ENCODE data around the gene MPP7.
"Not testable (repeated sequence)": the region's sequence is repeated elsewhere in the genome, so short reads cannot be mapped to it uniquely, and the experiment has no call there.

The MPP7 gene

DNA sequence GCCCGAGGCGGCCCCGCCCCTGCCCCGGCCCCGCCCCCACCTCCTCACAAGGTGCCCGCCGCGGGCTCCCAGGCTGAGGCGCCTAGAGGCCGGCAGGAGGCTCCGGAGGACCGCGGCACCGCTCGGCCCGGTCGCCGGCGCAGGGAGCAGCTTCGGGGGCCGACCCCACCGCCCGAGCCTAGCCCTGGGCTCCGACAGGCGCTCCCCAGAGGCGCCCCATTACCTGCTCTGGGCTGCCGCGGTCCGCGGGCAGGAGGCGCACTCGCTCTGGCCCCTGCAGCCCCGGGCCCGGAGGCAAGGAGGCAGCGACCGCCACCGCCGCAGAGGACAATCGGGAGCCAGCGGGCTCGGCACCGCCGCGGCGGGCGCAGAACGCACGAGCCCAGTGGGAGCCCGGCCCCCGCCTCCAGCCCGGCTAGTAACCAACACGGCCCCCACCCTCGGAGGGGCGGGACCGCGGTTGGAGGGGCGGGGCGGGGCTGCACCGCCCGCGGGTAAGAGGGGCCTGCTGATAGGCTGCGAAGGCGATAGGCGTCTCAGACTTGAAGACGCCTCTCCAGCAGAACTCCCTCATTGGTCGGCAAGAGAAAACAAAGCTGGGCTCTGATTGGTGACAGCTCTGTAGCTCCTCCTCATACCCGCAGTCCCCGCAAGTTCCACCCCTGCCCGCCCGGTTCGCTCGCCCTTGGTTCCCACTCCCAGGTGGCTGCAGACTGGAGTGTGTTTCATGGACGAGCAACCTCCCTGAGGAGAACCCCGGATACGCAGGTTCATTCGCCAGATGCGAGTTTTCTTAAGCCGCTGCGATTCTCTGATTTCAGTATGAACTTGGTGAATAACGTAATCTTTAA is at the start of gene MPP7:
TSS of gene MPP7 (minus strand) at position 427 of the 851 bp plus-strand sequence. CDS start 64,460 bp downstream, outside the sequence.
- peak; percentile 49 for DNase-seq

DNA sequence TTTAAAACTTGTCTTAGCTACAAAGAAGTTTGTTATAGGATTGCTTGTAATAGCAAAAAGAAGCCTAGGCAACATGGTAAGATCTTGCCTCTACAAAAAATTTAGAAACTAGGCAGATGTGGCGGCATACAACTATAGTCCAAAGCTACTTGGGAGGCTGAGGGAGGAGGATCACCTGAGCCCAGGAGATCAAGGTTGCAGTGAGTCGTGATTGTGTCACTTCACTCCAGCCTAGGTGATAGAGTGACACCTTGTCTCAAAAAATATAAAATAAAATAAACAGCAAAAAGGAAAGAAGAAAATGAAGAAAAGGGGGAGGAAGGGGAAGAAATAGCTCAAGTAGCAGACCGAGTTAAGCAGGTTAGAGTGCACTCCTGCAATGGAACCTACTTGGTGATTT is 47.0 kb upstream of the MPP7 start:
- no peak for DNase-seq

DNA sequence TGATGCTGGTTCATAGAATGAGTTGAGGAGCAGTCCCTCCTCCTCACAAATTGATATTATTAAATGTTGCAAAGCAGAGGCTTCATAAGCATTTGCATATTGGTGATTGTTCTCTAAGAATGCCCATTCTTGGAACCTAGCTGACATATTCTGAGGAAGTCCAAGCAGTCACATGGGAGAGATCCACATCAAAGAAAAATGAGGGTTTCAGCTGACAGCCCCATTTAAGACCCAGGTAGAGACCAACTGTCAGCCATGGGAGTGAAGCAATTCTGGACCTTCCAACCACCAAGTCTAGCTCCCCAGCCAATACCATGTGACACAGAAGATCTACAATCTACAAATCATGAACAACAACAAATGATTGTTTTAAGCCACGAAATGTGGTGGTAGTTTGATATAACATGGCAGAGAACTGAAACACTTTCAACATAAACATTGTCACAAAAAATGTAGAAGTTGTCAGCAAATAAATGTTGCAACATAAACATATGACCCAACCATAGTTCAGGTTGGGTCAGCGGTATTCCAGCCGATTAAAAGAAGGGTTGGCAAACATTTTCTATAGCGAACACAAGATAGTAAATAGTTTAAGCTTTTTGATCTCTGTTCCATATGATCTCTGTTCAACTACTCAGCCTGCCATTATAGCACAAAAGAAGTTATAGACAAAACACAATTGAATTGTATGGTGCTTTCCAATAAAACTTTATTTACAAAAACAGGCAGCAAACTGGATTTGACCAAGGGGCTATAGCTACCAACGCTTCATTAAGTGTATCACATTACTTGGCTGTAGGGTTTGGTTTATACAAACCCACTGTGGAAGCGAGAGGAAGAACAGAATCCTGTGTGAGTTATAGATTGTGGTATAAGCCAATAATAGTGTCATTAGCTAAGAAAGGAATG is 41.4 kb upstream of the MPP7 start:
- DNase-seq = no peak

DNA sequence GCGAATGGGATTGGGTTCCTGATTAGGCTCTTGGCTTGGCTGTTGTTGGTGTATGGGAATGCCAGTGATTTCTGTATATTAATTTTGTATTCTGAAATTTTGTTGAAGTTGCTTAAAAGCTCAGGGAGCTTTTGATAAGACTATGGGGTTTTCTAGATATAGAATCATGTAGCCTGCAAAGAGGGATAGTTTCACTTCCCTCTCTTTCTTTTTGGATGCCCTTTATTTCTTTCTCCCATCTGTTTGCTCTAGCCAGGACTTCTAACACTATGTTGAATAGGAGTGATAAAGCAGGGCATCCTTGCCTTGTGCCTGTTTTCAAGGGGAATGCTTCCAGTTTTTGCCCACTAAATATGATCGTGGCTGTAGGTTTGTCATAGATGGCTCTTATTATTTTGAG is 40.4 kb upstream of the MPP7 start:
- DNase-seq = no peak

DNA sequence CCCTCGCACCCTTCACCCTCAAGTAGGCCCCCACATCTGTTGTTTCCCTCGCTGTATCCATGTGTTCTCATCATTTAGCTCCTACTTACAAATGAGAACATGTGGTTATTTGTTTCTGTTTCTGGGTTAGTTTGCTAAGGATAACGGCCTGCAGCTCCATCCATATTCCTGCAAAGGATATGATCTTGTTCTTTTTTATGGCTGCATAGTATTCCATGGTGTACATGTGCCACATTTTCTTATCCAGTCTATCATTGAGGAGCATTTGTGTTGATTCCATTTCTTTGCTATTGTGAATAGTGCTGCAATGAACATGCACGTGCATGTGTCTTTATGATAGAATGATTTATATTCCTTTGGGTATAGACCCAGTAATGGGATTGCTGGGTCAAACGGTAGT is 38.8 kb upstream of the MPP7 start:
- DNase-seq = not testable (repeated sequence)

DNA sequence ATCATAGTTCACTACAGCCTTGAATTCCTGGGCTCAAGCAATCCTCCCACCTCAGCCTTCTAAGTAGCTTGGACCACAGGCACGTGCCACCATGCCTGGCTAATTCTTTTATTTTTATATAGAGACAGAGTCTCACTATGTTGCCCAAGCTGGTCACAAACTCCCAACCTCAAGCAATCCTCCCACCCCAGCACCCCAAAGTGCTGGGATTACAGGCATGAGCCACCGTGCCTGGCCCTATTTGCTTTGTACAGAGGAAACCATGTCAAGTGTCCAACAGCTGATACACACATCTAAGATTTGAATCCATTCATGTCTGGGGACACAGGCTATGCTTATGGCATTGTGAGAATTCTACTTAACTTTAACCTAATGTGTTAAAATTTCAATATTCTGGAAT is 29.9 kb upstream of the MPP7 start:
- no peak for DNase-seq

DNA sequence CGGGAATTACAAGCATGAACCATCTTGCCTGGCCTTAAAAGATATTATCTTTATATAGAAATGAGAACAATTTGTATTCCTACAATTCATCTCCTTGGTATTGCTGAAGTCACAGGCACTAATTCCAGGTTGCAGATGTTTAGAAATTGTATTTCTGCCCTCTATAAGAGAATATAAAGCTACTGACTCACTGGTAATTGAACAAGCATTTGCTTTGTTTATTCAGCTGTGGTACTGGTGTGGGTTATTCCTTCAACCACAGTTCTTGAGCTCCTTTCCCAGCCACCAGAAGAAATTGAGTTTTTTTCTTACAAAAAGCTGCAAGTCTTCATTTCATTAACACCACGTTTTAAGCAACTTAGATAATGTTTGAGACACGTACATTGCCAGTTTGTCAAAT is 29.0 kb upstream of the MPP7 start:
- DNase-seq = no peak

DNA sequence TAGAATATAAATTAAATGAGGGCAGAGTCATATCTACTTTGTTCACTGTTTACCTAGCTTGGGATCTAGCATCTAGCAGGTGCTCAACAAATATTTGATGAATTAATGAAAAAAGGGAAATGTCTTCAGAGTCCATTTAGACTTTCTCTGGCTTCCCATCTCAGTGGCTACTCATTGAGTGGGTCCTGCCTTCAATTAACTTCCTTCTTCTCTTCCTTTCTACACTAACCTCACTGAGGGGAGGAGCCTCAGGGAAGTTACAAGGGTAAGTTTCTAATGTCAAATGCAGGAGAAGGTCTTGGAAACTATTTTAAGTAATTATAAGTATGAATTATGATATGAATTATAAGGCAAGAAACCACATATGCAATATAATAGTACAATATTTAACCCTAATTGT is 28.2 kb upstream of the MPP7 start:
- no peak for DNase-seq

DNA sequence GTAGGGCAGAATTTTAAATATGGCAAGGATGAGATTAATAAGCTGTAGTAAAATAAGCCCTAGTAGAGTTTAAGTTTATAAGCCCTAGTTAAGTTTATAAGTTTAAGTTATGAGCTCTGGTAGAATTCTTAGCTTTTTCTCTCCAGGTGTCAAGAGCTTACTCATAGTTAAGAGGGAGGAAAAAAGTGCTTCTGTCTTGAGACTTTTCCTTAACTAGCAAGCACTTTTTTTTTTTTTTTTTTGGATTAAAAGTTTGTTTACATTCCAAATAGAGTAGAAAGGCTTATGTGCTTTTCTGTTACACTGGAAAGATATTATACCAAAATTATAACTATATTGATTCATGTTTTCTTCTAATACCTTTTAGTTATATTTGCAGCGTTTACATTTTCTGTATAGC is 25.5 kb upstream of the MPP7 start:
- DNase-seq = no peak

DNA sequence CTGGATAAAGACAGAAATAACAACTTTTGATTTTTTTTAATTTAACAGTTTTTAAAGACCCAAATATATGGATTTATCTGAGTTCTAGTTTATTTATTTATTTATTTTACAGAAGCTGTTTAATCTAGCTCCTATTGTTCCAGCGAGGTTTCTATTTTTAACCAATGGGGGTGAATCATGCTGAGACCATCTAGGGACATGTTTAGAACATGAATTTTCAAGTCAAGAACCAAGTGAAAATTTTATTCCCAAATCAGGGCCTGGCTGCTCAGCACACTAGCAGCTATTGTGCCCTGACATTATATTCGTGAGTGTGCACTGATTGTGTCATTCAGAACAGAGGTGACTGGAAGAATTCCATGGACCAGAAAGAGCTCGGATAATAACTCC is 24.6 kb upstream of the MPP7 start:
- no peak for DNase-seq

DNA sequence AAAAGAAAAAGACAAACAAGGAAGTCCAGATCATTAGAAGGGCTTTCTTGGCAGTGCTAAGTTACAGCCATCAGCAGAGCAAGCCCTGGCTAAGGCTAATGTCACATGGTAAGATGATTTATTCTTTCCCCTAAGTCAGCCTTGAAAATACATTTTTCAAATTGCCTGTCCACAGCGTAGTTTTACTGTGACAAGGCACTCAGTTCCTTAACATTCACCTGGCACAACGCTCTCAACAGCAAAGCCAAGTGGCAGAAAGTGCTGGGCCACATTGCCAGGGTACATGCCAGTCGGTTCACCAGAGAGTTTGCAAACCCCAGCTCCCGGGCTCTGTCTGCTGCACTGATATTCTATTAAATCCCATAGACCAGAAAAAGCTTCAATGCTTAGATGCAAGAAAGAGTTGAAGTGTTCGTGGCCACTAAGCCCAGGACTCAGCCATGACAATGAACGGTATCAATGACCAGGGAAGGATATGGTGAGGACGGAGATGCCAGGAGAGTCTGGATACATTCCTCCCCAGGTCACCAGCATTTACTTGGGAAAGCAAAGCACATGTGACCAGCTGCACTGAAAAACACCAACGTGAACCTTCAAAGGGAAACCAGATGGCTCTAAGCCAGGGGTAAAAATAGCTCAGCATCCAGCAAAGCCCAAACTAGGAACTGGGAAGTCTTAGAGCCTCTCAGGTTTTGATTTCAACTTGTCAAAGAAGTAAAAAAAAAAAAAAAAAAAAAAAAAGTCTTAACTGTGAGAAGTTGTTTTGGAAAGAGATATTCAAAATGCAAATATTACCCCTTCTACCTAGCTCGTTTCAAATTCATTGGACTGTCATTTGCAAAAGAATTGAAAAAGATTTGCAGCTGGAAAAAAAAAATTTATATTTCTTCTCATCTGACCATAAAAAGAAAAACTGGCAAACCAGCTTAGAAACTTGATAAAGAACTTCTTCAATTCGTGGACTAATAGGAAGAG is 23.9 kb upstream of the MPP7 start:
- no peak for DNase-seq

DNA sequence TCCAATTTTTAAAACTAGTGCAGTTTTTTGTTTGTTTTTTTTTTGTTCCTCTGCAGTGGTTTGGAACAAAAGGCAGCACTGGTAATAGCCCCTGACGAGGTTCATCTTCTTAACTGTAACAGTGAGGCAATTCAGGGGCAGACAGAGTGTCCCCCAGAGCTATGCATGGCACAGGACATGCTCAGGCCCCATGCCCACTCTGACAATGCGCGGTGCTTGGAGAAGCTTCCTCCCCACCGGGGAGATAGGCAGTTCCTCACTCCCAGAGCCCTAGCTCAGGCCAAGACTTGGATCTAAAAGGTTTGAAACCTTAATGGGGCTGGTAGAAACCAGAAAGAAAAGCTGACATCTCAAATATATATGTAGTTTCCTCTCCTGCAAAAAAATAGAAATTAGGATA is 17.9 kb upstream of the MPP7 start:
- no peak for DNase-seq

DNA sequence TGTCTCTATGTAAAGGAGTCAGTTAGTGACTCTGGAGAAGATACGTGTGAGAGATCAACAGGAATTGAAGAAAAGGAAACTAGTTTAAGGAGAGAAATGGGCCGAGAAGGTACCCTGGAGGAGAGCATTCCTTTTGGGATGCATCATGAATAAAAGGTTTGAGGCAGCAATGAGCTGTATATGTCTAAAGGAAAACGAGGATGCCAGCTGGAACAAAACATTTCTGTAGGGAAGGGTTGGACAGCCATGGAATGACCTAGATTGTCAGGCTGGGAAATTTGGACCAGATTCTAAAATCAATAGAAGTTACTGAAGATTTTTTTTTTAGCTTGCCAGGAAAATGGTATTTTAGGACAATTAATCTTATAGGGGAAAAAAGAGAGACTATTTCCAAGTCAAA is 17.2 kb upstream of the MPP7 start:
- no peak for DNase-seq

DNA sequence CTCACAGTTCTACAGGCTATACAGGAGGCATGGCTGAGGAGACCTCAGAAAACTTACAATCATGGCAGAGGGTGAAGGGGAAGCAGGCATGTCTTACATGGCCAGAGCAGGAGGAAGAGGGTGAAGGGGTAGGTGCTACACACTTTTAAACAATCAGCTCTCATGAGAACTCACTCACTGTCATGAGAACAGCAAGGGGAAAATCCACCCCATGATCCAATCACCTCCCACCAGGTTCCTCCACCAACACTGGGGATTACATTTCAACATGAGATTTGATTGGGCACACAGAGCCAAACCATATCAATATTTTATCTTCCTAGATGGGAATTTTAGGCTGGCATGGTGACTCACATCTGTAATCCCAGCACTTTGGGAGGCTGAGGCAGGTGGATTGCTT is 16.2 kb upstream of the MPP7 start:
- DNase-seq = not testable (repeated sequence)

DNA sequence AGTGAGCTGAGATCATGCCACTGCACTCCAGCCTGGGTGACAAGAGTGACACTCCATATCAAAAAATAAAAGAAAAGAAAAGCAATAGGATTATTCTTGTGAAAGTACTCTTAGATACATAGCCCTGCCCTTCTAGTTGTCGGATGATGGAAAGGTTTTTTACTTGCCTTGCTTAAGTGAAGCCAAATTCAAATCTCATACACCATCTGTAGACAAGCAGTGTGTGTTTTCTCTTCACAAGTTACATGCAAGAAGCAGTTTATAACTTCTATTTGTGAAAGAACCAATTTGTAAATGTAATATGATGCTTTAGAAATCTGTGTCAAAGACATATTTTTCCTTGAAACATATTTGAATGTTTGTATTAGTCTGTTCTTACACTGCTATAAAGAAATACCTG is 15.8 kb upstream of the MPP7 start:
- DNase-seq = no peak

DNA sequence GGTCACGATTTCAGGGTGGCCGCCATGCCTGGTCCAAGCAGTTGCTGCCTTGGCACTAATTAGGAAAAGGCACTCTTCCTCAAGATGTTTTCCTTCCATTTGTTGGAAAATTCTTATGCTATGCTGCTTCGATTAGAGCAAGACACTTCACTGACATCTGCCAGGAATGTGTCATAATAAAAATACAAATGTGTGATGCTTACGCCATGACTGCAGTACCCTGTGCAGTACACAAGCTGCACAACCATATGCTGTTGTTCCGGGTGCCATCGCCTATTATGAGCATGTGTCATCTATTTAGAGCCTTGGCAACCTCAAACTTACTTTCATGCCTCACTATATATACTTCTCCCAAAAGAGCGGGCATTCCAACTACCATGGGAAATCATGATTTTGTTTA is 14.9 kb upstream of the MPP7 start:
- DNase-seq = no peak

DNA sequence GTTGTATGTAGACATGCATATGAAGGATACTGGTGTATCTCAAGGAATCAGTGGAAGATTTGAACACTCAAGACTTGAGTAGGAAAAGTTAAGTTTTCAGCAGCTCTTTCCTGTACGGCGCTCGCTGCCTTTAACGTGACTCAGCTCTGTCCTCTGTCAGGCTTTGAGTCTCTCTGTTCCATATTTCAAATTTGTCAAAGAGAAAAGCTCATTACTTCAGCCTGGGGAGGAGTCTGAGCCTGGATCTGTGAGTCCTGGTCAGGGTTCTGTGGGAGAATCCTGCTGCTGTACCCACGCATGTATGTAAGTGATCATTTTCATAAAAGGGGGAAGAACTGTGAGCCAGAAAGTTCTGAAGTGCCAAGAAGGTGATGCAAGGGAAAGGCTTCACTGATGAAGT is 13.8 kb upstream of the MPP7 start:
- DNase-seq = no peak

DNA sequence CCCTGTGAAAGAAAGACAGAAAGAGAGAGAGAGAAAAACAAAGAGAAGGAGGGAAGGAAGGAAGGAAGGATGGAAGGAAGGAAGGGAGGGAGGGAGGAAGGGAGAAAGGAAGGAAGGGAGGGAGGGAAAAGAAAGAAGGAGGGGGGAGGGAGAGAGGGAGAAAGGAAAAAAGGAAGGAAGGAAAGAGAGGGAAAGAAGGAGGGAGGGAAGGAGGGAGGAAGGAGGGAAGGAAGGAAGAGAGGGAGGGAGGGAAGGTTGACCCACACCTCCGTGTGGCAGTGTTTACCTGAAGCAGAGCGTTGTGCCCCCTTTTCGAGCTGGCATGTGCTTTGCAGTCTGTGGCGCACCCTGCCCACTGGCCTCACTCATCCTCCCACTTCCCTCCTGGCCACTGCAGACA is 12.3 kb upstream of the MPP7 start:
- no peak for DNase-seq

DNA sequence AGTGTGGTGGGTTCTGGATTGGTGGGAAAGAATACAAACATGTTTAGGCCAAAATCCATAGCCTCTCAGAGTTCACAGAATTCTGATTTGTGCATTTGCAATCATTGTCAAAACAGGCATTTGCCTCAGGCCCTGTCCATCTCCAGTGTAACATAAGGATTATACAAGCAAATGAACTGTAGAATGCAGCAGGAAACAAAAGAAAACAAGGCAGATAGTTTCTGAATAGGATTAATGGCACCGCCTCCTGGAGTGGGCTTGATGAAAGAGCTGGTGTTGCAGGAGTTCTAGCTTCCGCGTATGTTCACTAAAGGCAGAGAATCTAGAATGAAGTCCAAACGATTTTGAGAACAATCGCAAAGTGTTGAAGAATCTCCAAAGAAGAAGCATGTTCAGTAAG is 11.3 kb upstream of the MPP7 start:
- DNase-seq = no peak

DNA sequence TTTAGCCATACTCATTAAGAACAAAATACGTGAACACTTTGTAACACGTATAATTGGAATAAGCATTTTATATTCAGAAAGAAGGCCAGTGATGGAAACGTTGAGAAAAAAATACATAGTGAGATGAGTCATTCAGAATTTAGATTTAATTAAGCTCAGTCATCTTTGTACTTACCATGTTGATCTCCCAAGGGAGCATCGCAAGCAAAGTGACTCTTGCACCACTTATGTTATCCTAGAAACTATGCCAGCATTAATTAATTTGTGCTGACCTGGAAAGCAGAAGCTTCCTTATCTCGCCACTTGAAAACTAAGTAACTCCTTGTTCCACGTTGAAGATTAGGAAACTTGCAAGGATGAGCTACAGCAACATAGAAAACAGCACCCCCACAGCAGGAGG is 9.7 kb upstream of the MPP7 start:
- no peak for DNase-seq

DNA sequence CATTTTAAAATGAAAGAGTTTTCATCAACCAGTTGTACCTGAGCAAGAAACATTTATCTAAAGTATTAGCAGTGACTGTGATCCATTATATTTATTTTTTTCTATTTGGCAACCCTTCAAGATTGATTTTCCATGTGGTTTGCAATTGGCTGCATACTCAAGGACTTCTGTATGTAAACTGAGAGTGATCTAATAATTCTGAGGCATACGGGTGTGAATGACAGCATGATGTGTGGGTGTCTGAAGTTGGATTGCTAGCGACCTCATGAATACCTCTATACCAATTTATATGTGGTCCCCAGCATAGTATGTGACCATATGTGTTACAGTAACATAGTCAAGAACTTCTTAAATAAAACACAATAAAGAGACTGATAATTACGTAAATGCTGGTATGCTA is 8.2 kb upstream of the MPP7 start:
- no peak for DNase-seq

DNA sequence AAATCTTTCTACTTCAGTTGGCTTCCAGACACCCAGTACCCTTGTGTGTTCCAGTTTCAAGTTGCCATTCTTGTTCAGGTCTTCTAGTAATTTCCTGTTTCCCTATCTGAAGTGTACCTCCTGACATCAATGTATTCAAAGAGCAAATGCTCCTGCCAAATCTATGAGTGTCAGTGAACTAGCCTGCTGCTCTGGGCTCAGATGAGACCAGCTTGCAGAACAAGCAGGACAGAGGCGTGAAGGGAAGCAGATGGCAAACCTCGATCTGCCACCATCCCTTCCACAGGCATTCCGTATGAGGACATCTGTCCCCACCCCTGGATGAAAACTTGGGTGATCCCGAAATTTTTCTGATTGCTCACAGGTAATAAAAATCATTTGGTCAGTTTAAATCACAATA is 4.4 kb upstream of the MPP7 start:
- DNase-seq = no peak

DNA sequence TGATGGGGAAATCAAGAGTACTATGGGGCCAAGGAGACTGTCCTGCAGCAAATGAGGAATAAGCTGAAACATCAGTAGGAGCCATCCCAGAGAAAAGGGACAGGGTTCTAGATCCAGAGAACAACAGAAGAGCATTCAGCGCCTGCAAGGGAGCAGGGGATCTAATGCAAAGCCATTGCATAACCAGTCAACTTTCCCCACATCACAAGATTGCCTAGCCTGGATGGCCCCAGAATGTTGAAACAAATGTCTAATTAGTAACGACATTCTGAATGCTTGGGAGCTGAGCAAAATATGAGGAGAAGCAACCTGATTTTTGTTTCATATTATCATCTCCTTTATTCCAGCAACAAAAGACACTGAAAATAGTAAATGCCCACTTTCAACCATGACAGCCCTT is 2.7 kb upstream of the MPP7 start:
- no peak for DNase-seq

All from DMS79 treated with DMSO at 0.1 percent for 48 hours (cell line).